Measurements from ENCODE around the gene MLLT3.
A peak's percentile ranks its signal among the peaks of the same experiment; 100 is the strongest.

Gene MLLT3

GRCh38 chr9:20621471-20622329, 599 bp downstream of the MLLT3 start:
- Histone ChIP-seq H3F3A (ENCODE audit: insufficient read depth) (peaks cover 16% of the 10 kb centered on the region), H3K9ac (ENCODE audit: low read length) (peak overlapping the region; percentile 74), H3K79me2 (ENCODE audit: insufficient read depth, low read length) (no peaks in the 10 kb centered on the region), H3K9me3 (ENCODE audit: insufficient read depth, low read length) (no peaks in the 10 kb centered on the region), H3K4me2 (ENCODE audit: low read depth, low read length, poor library complexity, severe bottlenecking) (peak overlapping the region; percentile 75), H2AFZ (ENCODE audit: low read depth, low read length, severe bottlenecking) (peak overlapping the region; percentile 99), H3K36me3 (ENCODE audit: low read length) (no peaks in the 10 kb centered on the region), H3K9me2 (replicated peaks; ENCODE audit: insufficient read depth, low read length) (no peaks in the 10 kb centered on the region), H3K27me3 (ENCODE audit: low read length) (no peaks in the 10 kb centered on the region), H4K20me1 (ENCODE audit: low read depth, low read length) (no peaks in the 10 kb centered on the region), H3K27ac (ENCODE audit: low read depth, low read length) (peak overlapping the region; percentile 78), H3K4me3 (ENCODE audit: insufficient read depth, low read length, poor library complexity, severe bottlenecking) (peak overlapping the region; percentile 92)
- TF ChIP-seq CTCF (IDR thresholded peaks at IDR 0.05; ENCODE audit: insufficient read depth, low read length, poor library complexity, severe bottlenecking) = no peak
- no peak for TF ChIP-seq EZH2phosphoT487 (conservative IDR thresholded peaks at IDR 0.05; ENCODE audit: low read length)

DNA sequence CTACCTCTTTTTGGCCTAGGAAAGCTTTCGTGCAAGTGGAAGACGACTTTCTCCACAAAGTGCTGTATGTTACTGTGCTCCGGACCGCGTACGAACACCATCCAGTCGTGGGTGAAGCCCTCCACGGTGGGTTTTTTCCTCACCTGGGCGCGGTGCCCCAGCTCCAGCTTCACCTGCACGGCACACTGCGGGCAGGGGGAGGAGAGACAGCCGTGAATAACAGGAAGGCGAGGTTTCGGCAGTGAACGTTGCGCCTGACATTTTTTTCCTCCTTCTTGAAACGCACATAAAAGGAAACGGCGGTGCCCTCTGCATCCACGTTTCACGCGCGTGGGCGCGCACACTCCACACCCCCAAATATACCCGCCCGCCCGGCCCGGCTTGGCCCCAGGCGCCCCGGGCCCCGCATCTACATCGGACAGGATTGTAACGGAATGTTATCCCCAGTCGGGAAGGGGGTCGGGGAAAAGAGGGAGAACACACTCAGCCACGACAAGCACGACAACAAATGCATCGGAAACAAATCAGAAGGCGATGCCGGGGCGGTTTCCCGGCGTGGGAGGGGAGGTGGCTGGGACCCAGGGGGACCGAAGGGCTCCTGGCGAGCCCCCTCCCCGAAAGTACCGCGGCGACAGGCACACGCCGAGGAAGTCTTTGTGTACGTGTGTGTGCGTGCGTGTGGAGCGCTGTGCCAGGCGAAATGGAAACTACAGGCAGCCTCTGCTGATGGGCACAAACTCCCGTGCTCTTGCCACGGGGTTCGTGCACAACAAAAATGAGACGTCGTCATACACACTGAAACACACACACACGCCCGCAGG, 1.4 kb downstream of the MLLT3 start:
- Histone ChIP-seq H4K20me1 (ENCODE audit: low read depth, low read length) (peaks cover 3% of the 10 kb centered on the region; the same call in 1 of the 2 replicates), H3K27ac (ENCODE audit: low read depth, low read length) (no peak overlapping the region), H3K9me3 (ENCODE audit: insufficient read depth, low read length) (no peaks in the 10 kb centered on the region), H3K9me2 (replicated peaks; ENCODE audit: insufficient read depth, low read length) (no peaks in the 10 kb centered on the region), H3K4me2 (ENCODE audit: low read depth, low read length, poor library complexity, severe bottlenecking) (peak overlapping the region; percentile 75), H2AFZ (ENCODE audit: low read depth, low read length, severe bottlenecking) (peak overlapping the region; percentile 99), H3K27me3 (ENCODE audit: low read length) (no peaks in the 10 kb centered on the region), H3K9ac (ENCODE audit: low read length) (peak overlapping the region; percentile 74), H3K79me2 (ENCODE audit: insufficient read depth, low read length) (no peaks in the 10 kb centered on the region), H3K4me3 (ENCODE audit: insufficient read depth, low read length, poor library complexity, severe bottlenecking) (peak overlapping the region; percentile 92), H3K36me3 (ENCODE audit: low read length) (no peaks in the 10 kb centered on the region), H3F3A (ENCODE audit: insufficient read depth) (peaks cover 16% of the 10 kb centered on the region)
- TF ChIP-seq EZH2phosphoT487 (conservative IDR thresholded peaks at IDR 0.05; ENCODE audit: low read length) (no peak), CTCF (IDR thresholded peaks at IDR 0.05; ENCODE audit: insufficient read depth, low read length, poor library complexity, severe bottlenecking) (no peak)

DNA sequence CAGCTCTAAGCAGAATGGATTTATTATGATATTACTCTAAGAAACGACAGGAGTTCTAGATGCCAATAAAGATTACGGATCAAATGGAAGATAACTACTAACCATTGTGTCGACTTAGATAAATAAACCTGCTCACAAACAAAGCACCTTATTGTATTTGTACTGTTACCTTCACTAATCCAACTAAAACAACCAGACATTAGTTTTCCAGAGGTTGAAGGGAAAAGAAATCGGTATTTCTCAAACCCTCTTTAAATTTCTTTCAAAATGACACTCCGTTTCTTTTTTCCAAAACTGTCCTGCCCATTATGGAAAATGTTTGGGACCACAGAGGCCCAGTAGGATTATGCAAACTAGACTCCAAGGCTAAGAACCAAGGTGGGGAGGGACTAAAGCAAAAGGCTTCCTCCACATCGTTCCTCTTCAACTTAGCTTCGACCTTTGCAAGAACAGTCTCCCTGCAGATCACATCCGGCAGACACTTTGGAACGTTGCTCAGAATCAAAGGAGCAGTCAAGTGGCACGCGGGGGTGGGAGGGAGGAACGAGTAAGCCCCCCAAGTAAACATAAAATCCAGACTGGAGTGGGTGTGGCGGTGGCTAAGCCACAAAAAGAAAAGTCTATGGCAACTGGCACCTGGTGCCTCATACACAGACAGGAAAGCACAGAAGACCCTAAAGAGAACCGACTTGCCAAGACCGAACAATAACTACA, 2.7 kb downstream of the MLLT3 start:
- no peak overlapping the region for H3K4me2 ChIP-seq (ENCODE audit: low read depth, low read length, poor library complexity, severe bottlenecking)
- no peaks in the 10 kb centered on the region for H3K9me3 ChIP-seq (ENCODE audit: insufficient read depth, low read length)
- H3K9ac ChIP-seq (ENCODE audit: low read length) = no peak overlapping the region

More for the DNA sequence above, 2.7 kb downstream of the MLLT3 start:
- Histone ChIP-seq H4K20me1 (ENCODE audit: low read depth, low read length) (peaks cover 5% of the 10 kb centered on the region; the same call in 1 of the 2 replicates), H3K4me3 (ENCODE audit: insufficient read depth, low read length, poor library complexity, severe bottlenecking) (no peak overlapping the region), H2AFZ (ENCODE audit: low read depth, low read length, severe bottlenecking) (no peak overlapping the region), H3K27me3 (ENCODE audit: low read length) (no peaks in the 10 kb centered on the region), H3K79me2 (ENCODE audit: insufficient read depth, low read length) (no peaks in the 10 kb centered on the region), H3K9me2 (replicated peaks; ENCODE audit: insufficient read depth, low read length) (no peaks in the 10 kb centered on the region), H3K27ac (ENCODE audit: low read depth, low read length) (no peak overlapping the region), H3F3A (ENCODE audit: insufficient read depth) (peaks cover 8% of the 10 kb centered on the region; the same call in 1 of the 2 replicates), H3K36me3 (ENCODE audit: low read length) (no peaks in the 10 kb centered on the region)
- TF ChIP-seq CTCF (IDR thresholded peaks at IDR 0.05; ENCODE audit: insufficient read depth, low read length, poor library complexity, severe bottlenecking) (no peak), EZH2phosphoT487 (conservative IDR thresholded peaks at IDR 0.05; ENCODE audit: low read length) (no peak)

Data from SU-DHL-6 (cell line).